OCI-LY7 (cell line): Measurements from ENCODE around the gene SRPK2. TPM values are rescaled to one million over a fixed set of nuclear protein-coding genes. Genes with fewer than 3 reads are reported as not detected.

ENCODE experiments used
- BruUV-seq: library from RNA; stranded (reverse); fragments of 400-500 nt; replicated peaks from 2 replicates; lab custom pipeline; 2021; lab: Mats Ljungman, UMichigan
- CTCF ChIA-PET: fragments of 300-600 bp; sonication (Branson Sonifier 250); formaldehyde crosslinking; loops from one replicate; lab custom pipeline; 2022; ENCODE audit warnings: antibody characterized with exemption; ENCODE audit not compliant: unreplicated experiment; lab: Charles Lee
- POLR2A ChIA-PET: fragments of 300-600 bp; sonication (Branson Sonifier 250); formaldehyde crosslinking; loops from one replicate; lab custom pipeline; 2022; ENCODE audit warnings: antibody characterized with exemption; lab: Charles Lee
- DNase-seq: peaks from one replicate; pipeline ENCODE4 v3.0.0-alpha.2; 2015; ENCODE audit warnings: low spot score
- H2AFZ ChIP-seq: fragments of 200-600 bp; sonication (generic), shearing (Covaris generic); 2 replicates; pipeline ENCODE4 v1.6.1; 2014; ENCODE audit warnings: mild to moderate bottlenecking, antibody characterized with exemption, low read length, moderate library complexity
- H3K27ac ChIP-seq: fragments of 200-600 bp; sonication (generic); 2 replicates; pipeline ENCODE4 v1.5.1; 2014; ENCODE audit warnings: mixed run types, low read depth, mild to moderate bottlenecking, moderate library complexity, low read length, inconsistent platforms; ENCODE audit not compliant: poor library complexity, severe bottlenecking
- H3K36me3 ChIP-seq: fragments of 200-600 bp; sonication (generic); 2 replicates; pipeline ENCODE4 v1.6.1; 2014; ENCODE audit warnings: mild to moderate bottlenecking, antibody characterized with exemption, low read length, moderate library complexity, mixed read lengths; ENCODE audit not compliant: insufficient read depth
- H3K4me1 ChIP-seq: fragments of 200-600 bp; sonication (generic); 2 replicates; pipeline ENCODE4 v1.5.1; 2014; ENCODE audit warnings: mild to moderate bottlenecking, low read length; ENCODE audit not compliant: insufficient read depth, poor library complexity, severe bottlenecking
- H3K4me2 ChIP-seq: fragments of 200-600 bp; sonication (generic); 2 replicates; pipeline ENCODE4 v1.6.1; 2014; ENCODE audit warnings: mild to moderate bottlenecking, low read length
- H3K4me3 ChIP-seq: fragments of 200-600 bp; sonication (generic); 2 replicates; pipeline ENCODE4 v1.5.1; 2014; ENCODE audit warnings: mild to moderate bottlenecking, low read depth, low read length; ENCODE audit not compliant: poor library complexity, severe bottlenecking
- H3K79me2 ChIP-seq: fragments of 200-600 bp; sonication (generic); 2 replicates; pipeline ENCODE4 v1.6.1; 2016; ENCODE audit warnings: low read depth, mild to moderate bottlenecking, low read length, moderate library complexity, mixed read lengths; ENCODE audit not compliant: insufficient read depth
- H3K9me2 ChIP-seq: fragments of 200-600 bp; sonication (generic); 2 replicates; pipeline ENCODE4 v1.6.1; 2016; ENCODE audit warnings: mild to moderate bottlenecking, low read length, mixed read lengths; ENCODE audit not compliant: insufficient read depth
- H3K9me3 ChIP-seq: fragments of 200-600 bp; sonication (generic); 2 replicates; pipeline ENCODE4 v1.6.1; 2014; ENCODE audit warnings: mild to moderate bottlenecking, mixed run types, low read length, mixed read lengths
- H4K20me1 ChIP-seq: fragments of 200-600 bp; sonication (generic); 2 replicates; pipeline ENCODE4 v1.6.1; 2014; ENCODE audit warnings: mild to moderate bottlenecking, antibody characterized with exemption, low read length, moderate library complexity, mixed read lengths; ENCODE audit not compliant: insufficient read depth
- CTCF ChIP-seq: fragments of 200-600 bp; sonication (generic); conservative IDR thresholded peaks from 2 replicates; pipeline ENCODE4 v1.5.1; 2014; ENCODE audit warnings: mild to moderate bottlenecking, antibody characterized with exemption, low read length, moderate library complexity, mixed read lengths
- EZH2phosphoT487 ChIP-seq: fragments of 200-600 bp; sonication (generic); IDR thresholded peaks from 2 replicates; pipeline ENCODE4 v1.6.1; 2018; ENCODE audit warnings: low read depth, borderline replicate concordance, mild to moderate bottlenecking, mixed run types, antibody characterized with exemption, low read length, moderate library complexity, mixed read lengths
- intact Hi-C: fragments of 100-400 bp; cut with micrococcal nuclease; formaldehyde crosslinking; loops from one replicate; pipeline ENCODE4 v1.10.0; 2022; ENCODE audit not compliant: unreplicated experiment
- total RNA-seq, 2 experiments: library from RNA; depleted of rRNA in 1 of 2; stranded (reverse); fragments of >200 nt in 1 of 2; shearing (Covaris generic) in 1 of 2; gene quantifications; 2 replicates each; pipeline ENCODE4 v1.2.3, GENCODE V29; 2014 to 2022

SRPK2 gene
- total RNA-seq, 2 experiments from 2014 or later, result 22.1 to 26.8 TPM

- H4K20me1 ChIP-seq, result no peaks in the 10 kb centered on the region
- H3K79me2 ChIP-seq, result no peaks in the 10 kb centered on the region
- intact Hi-C loops, result no loop called here
- no peak overlapping the region for H3K4me2 ChIP-seq
- POLR2A ChIA-PET, result no interaction called here
- H3K4me3 ChIP-seq, result no peak overlapping the region
- no peak overlapping the region for H2AFZ ChIP-seq
- H3K4me1 ChIP-seq, result no peaks in the 10 kb centered on the region
- H3K9me3 ChIP-seq, result no peaks in the 10 kb centered on the region
- CTCF ChIA-PET, result no interaction called here
- H3K36me3 ChIP-seq, result no peaks in the 10 kb centered on the region
- H3K9me2 ChIP-seq, result no peaks in the 10 kb centered on the region
- TF ChIP-seq CTCF (no peak), EZH2phosphoT487 (no peak)
- no peak overlapping the region for H3K27ac ChIP-seq
- no TSS peak for BruUV-seq
- DNase-seq, result no peak
These were observed 211.7 kb downstream of the SRPK2 start for GRCh38 chr7:105177026-105177425.

- Histone ChIP-seq H3K27ac (no peak overlapping the region), H4K20me1 (no peaks in the 10 kb centered on the region), H3K9me2 (no peaks in the 10 kb centered on the region), H2AFZ (no peak overlapping the region), H3K36me3 (no peaks in the 10 kb centered on the region), H3K9me3 (no peaks in the 10 kb centered on the region), H3K4me1 (no peaks in the 10 kb centered on the region), H3K4me3 (no peak overlapping the region), H3K79me2 (no peaks in the 10 kb centered on the region), H3K4me2 (no peak overlapping the region)
- no TSS peak for BruUV-seq
- no peak for TF ChIP-seq EZH2phosphoT487
- TF ChIP-seq CTCF, result no peak
- ChIA-PET CTCF (no interaction called here), POLR2A (no interaction called here)
- intact Hi-C loops, result no loop called here
- no peak for DNase-seq
These were observed 215.1 kb downstream of the SRPK2 start for GRCh38 chr7:105173586-105173985.

GRCh38 chr7:105164751-105165150 is 224.0 kb downstream of the SRPK2 start:
- POLR2A ChIA-PET, result interaction anchor here (1.0 kb wide), 1 partner anchor 27 kb away, joined by 3 read pairs; no protein-coding TSS in a partner anchor
- peaks cover 37% of the 10 kb centered on the region for H3K36me3 ChIP-seq
- CTCF ChIA-PET, result no interaction called here

More at GRCh38 chr7:105164751-105165150, 224.0 kb downstream of the SRPK2 start:
- Histone ChIP-seq H3K9me3 (no peaks in the 10 kb centered on the region), H3K4me2 (no peak overlapping the region), H4K20me1 (no peaks in the 10 kb centered on the region), H2AFZ (no peak overlapping the region), H3K79me2 (no peaks in the 10 kb centered on the region), H3K4me1 (no peaks in the 10 kb centered on the region), H3K9me2 (no peaks in the 10 kb centered on the region), H3K27ac (no peak overlapping the region), H3K4me3 (no peak overlapping the region)
- DNase-seq, result no peak
- TF ChIP-seq CTCF (no peak), EZH2phosphoT487 (no peak)
- intact Hi-C loops, result no loop called here
- no TSS peak for BruUV-seq
